ENCODE results near the gene FIGN. TPM values are rescaled to one million over a fixed set of nuclear protein-coding genes. Genes with fewer than 3 reads are reported as not detected.

The FIGN gene, protein sequence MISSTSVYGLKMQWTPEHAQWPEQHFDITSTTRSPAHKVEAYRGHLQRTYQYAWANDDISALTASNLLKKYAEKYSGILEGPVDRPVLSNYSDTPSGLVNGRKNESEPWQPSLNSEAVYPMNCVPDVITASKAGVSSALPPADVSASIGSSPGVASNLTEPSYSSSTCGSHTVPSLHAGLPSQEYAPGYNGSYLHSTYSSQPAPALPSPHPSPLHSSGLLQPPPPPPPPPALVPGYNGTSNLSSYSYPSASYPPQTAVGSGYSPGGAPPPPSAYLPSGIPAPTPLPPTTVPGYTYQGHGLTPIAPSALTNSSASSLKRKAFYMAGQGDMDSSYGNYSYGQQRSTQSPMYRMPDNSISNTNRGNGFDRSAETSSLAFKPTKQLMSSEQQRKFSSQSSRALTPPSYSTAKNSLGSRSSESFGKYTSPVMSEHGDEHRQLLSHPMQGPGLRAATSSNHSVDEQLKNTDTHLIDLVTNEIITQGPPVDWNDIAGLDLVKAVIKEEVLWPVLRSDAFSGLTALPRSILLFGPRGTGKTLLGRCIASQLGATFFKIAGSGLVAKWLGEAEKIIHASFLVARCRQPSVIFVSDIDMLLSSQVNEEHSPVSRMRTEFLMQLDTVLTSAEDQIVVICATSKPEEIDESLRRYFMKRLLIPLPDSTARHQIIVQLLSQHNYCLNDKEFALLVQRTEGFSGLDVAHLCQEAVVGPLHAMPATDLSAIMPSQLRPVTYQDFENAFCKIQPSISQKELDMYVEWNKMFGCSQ
- not detected for total RNA-seq

DNA sequence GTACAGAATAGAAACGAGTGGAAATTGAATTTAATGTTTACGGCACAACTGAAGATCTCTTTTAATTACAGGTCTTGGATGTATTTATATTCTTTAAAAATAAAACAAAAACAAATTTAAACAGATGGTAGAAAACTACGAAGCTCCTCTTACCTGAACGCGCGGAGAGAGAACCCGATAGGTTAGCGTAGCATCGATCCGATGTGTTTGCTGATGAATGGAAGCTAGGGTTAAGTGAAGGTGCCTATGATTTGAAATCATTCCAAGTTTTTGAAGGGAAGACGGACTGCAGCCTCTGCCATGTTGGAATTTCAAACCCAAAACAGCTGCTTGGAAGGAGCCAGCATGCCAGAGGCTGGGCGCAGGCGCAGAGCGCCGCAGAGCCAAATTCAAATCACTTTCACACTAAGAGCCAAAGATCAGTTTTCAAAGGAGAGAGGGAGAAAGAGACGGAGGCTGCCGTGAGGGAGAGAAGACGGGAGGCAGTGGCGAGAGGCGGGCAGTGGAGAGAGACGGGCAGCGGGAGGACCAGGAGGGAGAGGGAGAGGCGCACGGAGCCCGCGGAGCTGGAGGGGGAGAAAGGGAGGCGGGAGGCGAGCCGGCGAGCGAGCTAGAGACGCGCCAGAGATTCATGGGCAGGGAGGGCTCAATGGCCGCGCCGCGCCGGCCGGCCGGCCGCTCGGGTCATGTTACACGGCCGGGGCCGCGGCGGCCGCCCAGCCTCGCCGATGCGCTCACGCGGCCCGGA lies at the start of gene FIGN:
TSS of gene FIGN (minus strand) at position 324 of the 748 bp plus-strand sequence. CDS start 1,081 bp downstream, outside the sequence.
- CTCF ChIA-PET, result no interaction called here
- POLR2A ChIA-PET, result no interaction called here
- peaks cover 3% of the 10 kb centered on the region for H3K36me3 Mint-ChIP-seq (ENCODE audit: low read depth)
- H3K4me3 Mint-ChIP-seq, result peak within 1 kb of the TSS; percentile 28
- H3K27me3 Mint-ChIP-seq, result peaks cover 32% of the 10 kb centered on the region
- DNase-seq, result no peak
- no peaks in the 10 kb centered on the region for H3K9me3 Mint-ChIP-seq
- peaks cover 4% of the 10 kb centered on the region for H3K4me1 Mint-ChIP-seq
- no peak within 1 kb of the TSS for H3K27ac Mint-ChIP-seq

DNA sequence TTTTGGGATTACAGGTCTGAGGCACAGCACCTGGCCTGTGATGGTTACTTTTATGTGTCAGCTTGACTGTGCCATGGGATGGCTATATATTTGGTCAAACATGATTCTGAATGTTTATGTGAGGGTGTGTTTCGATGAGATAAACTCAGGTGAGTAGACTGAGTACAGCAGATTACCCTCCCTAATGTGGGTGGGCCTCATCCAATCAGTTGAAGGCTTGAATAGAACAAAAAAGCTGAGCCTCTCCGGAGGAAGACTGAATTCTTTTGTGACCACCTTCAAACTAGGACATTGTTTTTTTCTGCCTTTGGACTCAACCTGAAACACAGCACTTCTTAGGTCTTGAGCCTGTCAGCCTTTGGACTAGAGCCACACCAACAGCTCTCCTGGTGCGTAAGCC lies 49.4 kb upstream of the FIGN start:
- no peak overlapping the region for H3K4me3 Mint-ChIP-seq
- ChIA-PET CTCF (no interaction called here), POLR2A (no interaction called here)
- H3K27ac Mint-ChIP-seq, result no peak overlapping the region
- peaks cover 2% of the 10 kb centered on the region for H3K9me3 Mint-ChIP-seq
- no peaks in the 10 kb centered on the region for H3K36me3 Mint-ChIP-seq (ENCODE audit: low read depth)
- H3K27me3 Mint-ChIP-seq, result no peaks in the 10 kb centered on the region
- H3K4me1 Mint-ChIP-seq, result no peaks in the 10 kb centered on the region
- no peak for DNase-seq

GRCh38 chr2:163779970-163780597 lies 44.3 kb upstream of the FIGN start:
- Mint-ChIP-seq H3K4me1 (no peaks in the 10 kb centered on the region), H3K9me3 (peaks cover 6% of the 10 kb centered on the region), H3K36me3 (ENCODE audit: low read depth) (no peaks in the 10 kb centered on the region), H3K27me3 (no peaks in the 10 kb centered on the region), H3K4me3 (no peak overlapping the region), H3K27ac (no peak overlapping the region)
- ChIA-PET POLR2A (no interaction called here), CTCF (no interaction called here)
- no peak for DNase-seq

- CTCF ChIA-PET, result no interaction called here
- no peaks in the 10 kb centered on the region for H3K4me1 Mint-ChIP-seq
- no peaks in the 10 kb centered on the region for H3K27me3 Mint-ChIP-seq
- H3K4me3 Mint-ChIP-seq, result no peak overlapping the region
- no peaks in the 10 kb centered on the region for H3K36me3 Mint-ChIP-seq (ENCODE audit: low read depth)
- POLR2A ChIA-PET, result no interaction called here
- H3K9me3 Mint-ChIP-seq, result peaks cover 6% of the 10 kb centered on the region
- no peak overlapping the region for H3K27ac Mint-ChIP-seq
- no peak for DNase-seq
These were observed 42.4 kb upstream of the FIGN start for GRCh38 chr2:163778045-163778781.

DNA sequence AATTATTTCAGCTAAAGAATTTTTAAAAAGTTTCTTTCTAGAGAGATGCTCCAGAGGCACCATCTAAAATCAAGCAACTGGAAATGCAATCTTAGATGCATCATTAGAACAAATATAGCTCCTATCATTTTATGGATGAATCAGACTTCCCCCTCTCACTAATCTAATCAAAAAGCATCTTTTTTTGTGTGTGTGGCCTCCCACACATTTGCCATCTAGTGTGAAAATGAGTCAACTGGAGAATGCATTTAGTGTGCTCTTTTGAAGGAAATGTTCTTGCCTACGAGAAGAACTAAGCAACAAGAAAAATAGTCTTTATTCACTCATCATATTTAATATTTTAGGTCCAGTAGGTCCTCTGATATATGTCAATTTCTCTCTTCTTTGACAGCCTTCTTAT lies 39.5 kb upstream of the FIGN start:
- ChIA-PET POLR2A (no interaction called here), CTCF (no interaction called here)
- no peaks in the 10 kb centered on the region for H3K4me1 Mint-ChIP-seq
- no peaks in the 10 kb centered on the region for H3K27me3 Mint-ChIP-seq
- no peak overlapping the region for H3K4me3 Mint-ChIP-seq
- peaks cover 4% of the 10 kb centered on the region for H3K9me3 Mint-ChIP-seq
- no peak for DNase-seq
- H3K36me3 Mint-ChIP-seq (ENCODE audit: low read depth), result no peaks in the 10 kb centered on the region
- H3K27ac Mint-ChIP-seq, result no peak overlapping the region

GRCh38 chr2:163774862-163775261 lies 39.1 kb upstream of the FIGN start:
- no peaks in the 10 kb centered on the region for H3K4me1 Mint-ChIP-seq
- peaks cover 4% of the 10 kb centered on the region for H3K9me3 Mint-ChIP-seq
- H3K4me3 Mint-ChIP-seq, result no peak overlapping the region
- no peaks in the 10 kb centered on the region for H3K36me3 Mint-ChIP-seq (ENCODE audit: low read depth)
- H3K27ac Mint-ChIP-seq, result no peak overlapping the region
- ChIA-PET CTCF (no interaction called here), POLR2A (no interaction called here)
- DNase-seq, result no peak
- H3K27me3 Mint-ChIP-seq, result no peaks in the 10 kb centered on the region

GRCh38 chr2:163773276-163773675 lies 37.5 kb upstream of the FIGN start:
- Mint-ChIP-seq H3K9me3 (peaks cover 4% of the 10 kb centered on the region), H3K27ac (no peak overlapping the region), H3K27me3 (no peaks in the 10 kb centered on the region), H3K36me3 (ENCODE audit: low read depth) (no peaks in the 10 kb centered on the region), H3K4me1 (no peaks in the 10 kb centered on the region), H3K4me3 (no peak overlapping the region)
- ChIA-PET CTCF (no interaction called here), POLR2A (no interaction called here)
- DNase-seq, result no peak

DNA sequence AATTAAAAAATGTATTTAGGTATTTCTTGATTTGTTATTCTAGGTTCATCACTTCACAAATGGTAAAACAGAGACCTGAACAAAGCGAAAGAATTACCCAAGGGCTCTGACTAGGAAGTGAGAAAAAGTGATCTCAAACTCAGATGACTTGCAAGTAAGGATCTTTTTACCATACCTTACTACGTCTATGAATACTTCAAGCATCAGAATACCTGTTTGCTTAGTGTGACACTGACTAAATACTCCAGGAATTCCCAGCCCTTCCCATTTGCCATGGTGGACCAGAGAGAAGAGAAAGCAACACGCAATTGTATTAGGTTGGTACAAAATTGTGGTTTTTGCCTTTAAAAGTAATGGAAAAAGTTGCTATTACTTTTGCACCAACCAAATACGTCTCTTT lies 35.8 kb upstream of the FIGN start:
- H3K27ac Mint-ChIP-seq, result no peak overlapping the region
- H3K4me1 Mint-ChIP-seq, result no peaks in the 10 kb centered on the region
- no peaks in the 10 kb centered on the region for H3K9me3 Mint-ChIP-seq
- H3K4me3 Mint-ChIP-seq, result no peak overlapping the region
- no peaks in the 10 kb centered on the region for H3K36me3 Mint-ChIP-seq (ENCODE audit: low read depth)
- DNase-seq, result no peak
- ChIA-PET POLR2A (no interaction called here), CTCF (no interaction called here)
- no peaks in the 10 kb centered on the region for H3K27me3 Mint-ChIP-seq

GRCh38 chr2:163768881-163769695 lies 33.3 kb upstream of the FIGN start:
- no peaks in the 10 kb centered on the region for H3K36me3 Mint-ChIP-seq (ENCODE audit: low read depth)
- H3K4me1 Mint-ChIP-seq, result no peaks in the 10 kb centered on the region
- CTCF ChIA-PET, result no interaction called here
- H3K4me3 Mint-ChIP-seq, result no peak overlapping the region
- POLR2A ChIA-PET, result no interaction called here
- no peak for DNase-seq
- no peaks in the 10 kb centered on the region for H3K27me3 Mint-ChIP-seq
- no peak overlapping the region for H3K27ac Mint-ChIP-seq
- no peaks in the 10 kb centered on the region for H3K9me3 Mint-ChIP-seq

- no peak overlapping the region for H3K4me3 Mint-ChIP-seq
- POLR2A ChIA-PET, result no interaction called here
- H3K27ac Mint-ChIP-seq, result no peak overlapping the region
- no peaks in the 10 kb centered on the region for H3K36me3 Mint-ChIP-seq (ENCODE audit: low read depth)
- no peaks in the 10 kb centered on the region for H3K27me3 Mint-ChIP-seq
- no peak for DNase-seq
- no peaks in the 10 kb centered on the region for H3K4me1 Mint-ChIP-seq
- H3K9me3 Mint-ChIP-seq, result no peaks in the 10 kb centered on the region
- CTCF ChIA-PET, result no interaction called here
These were observed 31.3 kb upstream of the FIGN start for GRCh38 chr2:163767097-163767496.

DNA sequence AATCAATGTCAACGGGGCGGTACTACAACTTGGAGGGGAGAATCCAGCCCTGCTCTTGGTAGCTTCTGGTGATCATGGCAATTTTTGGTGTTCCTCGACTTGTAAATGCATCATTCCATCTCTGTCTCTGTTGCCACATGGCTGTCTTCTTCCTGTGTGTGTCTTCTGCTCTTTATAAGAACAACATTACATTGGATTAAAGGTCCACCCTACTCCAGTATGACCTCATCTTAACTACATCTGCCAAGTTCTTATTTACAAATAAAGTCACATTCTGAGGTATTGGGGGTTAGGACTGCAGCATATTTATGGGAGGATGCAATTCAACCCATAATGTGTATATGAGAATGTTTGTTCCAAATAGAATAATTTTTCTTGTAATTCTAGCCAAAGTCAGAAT lies 28.8 kb upstream of the FIGN start:
- H3K27ac Mint-ChIP-seq, result no peak overlapping the region
- H3K36me3 Mint-ChIP-seq (ENCODE audit: low read depth), result no peaks in the 10 kb centered on the region
- DNase-seq, result no peak
- no peaks in the 10 kb centered on the region for H3K27me3 Mint-ChIP-seq
- H3K4me3 Mint-ChIP-seq, result no peak overlapping the region
- ChIA-PET CTCF (no interaction called here), POLR2A (no interaction called here)
- H3K4me1 Mint-ChIP-seq, result no peaks in the 10 kb centered on the region
- H3K9me3 Mint-ChIP-seq, result no peaks in the 10 kb centered on the region

- no peak for DNase-seq
- no peaks in the 10 kb centered on the region for H3K27me3 Mint-ChIP-seq
- no peak overlapping the region for H3K4me3 Mint-ChIP-seq
- ChIA-PET POLR2A (no interaction called here), CTCF (interaction anchor here (0.6 kb wide), 1 partner anchor 97 kb away, joined by 3 read pairs; no protein-coding TSS in a partner anchor)
- no peaks in the 10 kb centered on the region for H3K4me1 Mint-ChIP-seq
- no peaks in the 10 kb centered on the region for H3K36me3 Mint-ChIP-seq (ENCODE audit: low read depth)
- H3K9me3 Mint-ChIP-seq, result no peaks in the 10 kb centered on the region
- H3K27ac Mint-ChIP-seq, result no peak overlapping the region
These were observed 23.2 kb upstream of the FIGN start for GRCh38 chr2:163759013-163759412.
